HepG2 (cell line): ENCODE measurements around the gene LRRC45. TPM values are rescaled to one million over a fixed set of nuclear protein-coding genes. Genes with fewer than 3 reads are reported as not detected.
A peak's percentile ranks its signal among the peaks of the same experiment; 100 is the strongest.

ENCODE experiments used
- CAMTA2 ChIP-seq: sonication (generic); formaldehyde crosslinking; IDR thresholded peaks from 2 replicates; pipeline ENCODE4 v1.4.0; 2020; ENCODE audit warnings: mild to moderate bottlenecking, missing genetic modification reagents, borderline replicate concordance
- CCDC6 ChIP-seq: sonication (generic); formaldehyde crosslinking; IDR thresholded peaks from 2 replicates; pipeline ENCODE4 v1.8.1; 2022; ENCODE audit warnings: mild to moderate bottlenecking, missing genetic modification reagents, moderate library complexity
- CEBPG ChIP-seq: IDR thresholded peaks from 2 replicates; pipeline ENCODE4 v1.6.1; 2016
- DMAP1 ChIP-seq: IDR thresholded peaks from 2 replicates; pipeline ENCODE4 v1.6.1; 2016
- ELF3 ChIP-seq: IDR thresholded peaks from 2 replicates; pipeline ENCODE4 v1.6.1; 2016; ENCODE audit warnings: missing genetic modification reagents, missing compliant biosample characterization
- GATAD1 ChIP-seq: IDR thresholded peaks from 2 replicates; pipeline ENCODE4 v1.6.1; 2016; ENCODE audit warnings: missing genetic modification reagents, missing compliant biosample characterization
- GTF3A ChIP-seq: sonication (generic); formaldehyde crosslinking; conservative IDR thresholded peaks from 2 replicates; pipeline ENCODE4 v1.4.0; 2020; ENCODE audit warnings: mild to moderate bottlenecking, missing genetic modification reagents
- JDP2 ChIP-seq: sonication (generic); formaldehyde crosslinking; IDR thresholded peaks from 2 replicates; pipeline ENCODE4 v1.8.1; 2022; ENCODE audit warnings: missing genetic modification reagents, borderline replicate concordance
- KDM5B ChIP-seq: sonication (generic); formaldehyde crosslinking; IDR thresholded peaks from 2 replicates; pipeline ENCODE4 v1.4.0; 2020; ENCODE audit warnings: missing genetic modification reagents, mild to moderate bottlenecking, borderline replicate concordance
- NFYC ChIP-seq: IDR thresholded peaks from 2 replicates; pipeline ENCODE4 v1.6.1; 2016; ENCODE audit warnings: missing genetic modification reagents, missing compliant biosample characterization
- SAFB2 ChIP-seq: sonication (generic); formaldehyde crosslinking; IDR thresholded peaks from 2 replicates; pipeline ENCODE4 v1.5.1; 2020; ENCODE audit warnings: missing genetic modification reagents, low read depth, mild to moderate bottlenecking, borderline replicate concordance
- SRSF1 ChIP-seq: fragments of 200-400 bp; formaldehyde crosslinking; optimal IDR thresholded peaks from 2 replicates; pipeline ENCODE3; 2017; ENCODE audit warnings: mild to moderate bottlenecking, low read depth, low read length, moderate library complexity
- SRSF4 ChIP-seq: fragments of 200-400 bp; formaldehyde crosslinking; IDR thresholded peaks from one replicate; pipeline ENCODE4 v1.6.1; 2018; ENCODE audit warnings: mild to moderate bottlenecking, low read depth, low read length, moderate library complexity; ENCODE audit not compliant: poor library complexity, severe bottlenecking
- TCF7L2 ChIP-seq: IDR thresholded peaks from 2 replicates; pipeline ENCODE4 v1.6.1; 2011; ENCODE audit warnings: mild to moderate bottlenecking, low read depth, low read length, moderate library complexity
- TEAD3 ChIP-seq: optimal IDR thresholded peaks from 2 replicates; pipeline ENCODE3; 2016; ENCODE audit warnings: borderline replicate concordance
- TFDP1 ChIP-seq: IDR thresholded peaks from 2 replicates; pipeline ENCODE4 v1.6.1; 2016; ENCODE audit warnings: missing compliant biosample characterization, missing genetic modification reagents, borderline replicate concordance
- TMF1 ChIP-seq: sonication (generic); formaldehyde crosslinking; IDR thresholded peaks from 2 replicates; pipeline ENCODE4 v1.8.1; 2022; ENCODE audit warnings: low read depth, missing genetic modification reagents
- ZFP37 ChIP-seq: sonication (generic); formaldehyde crosslinking; IDR thresholded peaks from 2 replicates; pipeline ENCODE4 v1.4.0; 2020; ENCODE audit warnings: missing genetic modification reagents, borderline replicate concordance
- ZNF256 ChIP-seq: sonication (generic); formaldehyde crosslinking; conservative IDR thresholded peaks from 2 replicates; pipeline ENCODE4 v1.4.0; 2020; ENCODE audit warnings: missing genetic modification reagents
- ZNF264 ChIP-seq: sonication (generic); formaldehyde crosslinking; IDR thresholded peaks from 2 replicates; pipeline ENCODE4 v1.4.0; 2020; ENCODE audit warnings: missing genetic modification reagents
- ZNF432 ChIP-seq: sonication (generic); formaldehyde crosslinking; IDR thresholded peaks from 2 replicates; pipeline ENCODE4 v1.5.0; 2020; ENCODE audit warnings: missing genetic modification reagents, mild to moderate bottlenecking, borderline replicate concordance
- ZNF496 ChIP-seq: sonication (generic); formaldehyde crosslinking; IDR thresholded peaks from 2 replicates; pipeline ENCODE4 v1.8.1; 2023; ENCODE audit warnings: mild to moderate bottlenecking, moderate library complexity, missing genetic modification reagents; ENCODE audit not compliant: insufficient replicate concordance
- ZNF564 ChIP-seq: sonication (generic); formaldehyde crosslinking; IDR thresholded peaks from 2 replicates; pipeline ENCODE4 v1.8.1; 2023; ENCODE audit warnings: mild to moderate bottlenecking, missing genetic modification reagents
- ZNF589 ChIP-seq: sonication (generic); formaldehyde crosslinking; conservative IDR thresholded peaks from 2 replicates; pipeline ENCODE4 v1.8.0; 2022; ENCODE audit warnings: mild to moderate bottlenecking, moderate library complexity, missing genetic modification reagents
- polyA plus RNA-seq, 8 experiments: library from polyadenylated mRNA; depleted of rRNA in 3 of 8; stranded (reverse) in 7 of 8; unstranded in 1 of 8; fragments of >200 nt; fragmentation: Illumina TruSeq in 4 of 8; extraction: Trizol in 4 of 8; gene quantifications; 2 replicates each; pipeline versions ENCODE4 v1.2.1 to v1.2.3, GENCODE V29; 2011 to 2016; ENCODE audit warnings: low read depth in 4 of 8, missing spikeins in 1 of 8, mixed read lengths in 1 of 8; ENCODE audit not compliant: insufficient read depth in 1 of 8
- total RNA-seq, 5 experiments: library from RNA; depleted of rRNA; stranded (reverse); fragments of >200 nt; fragmentation: Illumina TruSeq; extraction: Trizol; gene quantifications; 2 replicates each; pipeline ENCODE4 v1.2.3, GENCODE V29; 2016; ENCODE audit warnings: low read depth in 1 of 5
- TF ChIP-seq, protein P1 (sequence below): sonication (generic); formaldehyde crosslinking; IDR thresholded peaks from 2 replicates; pipeline ENCODE4 v1.5.0; 2020; ENCODE audit warnings: missing genetic modification reagents
- TF ChIP-seq, protein P2 (sequence below), 2 experiments: sonication (generic) in 1 of 2; formaldehyde crosslinking in 1 of 2; IDR thresholded peaks; 2 replicates each; pipeline versions ENCODE4 v1.4.0 to v1.6.1; 2018 to 2020; ENCODE audit warnings: missing genetic modification reagents in 2 of 2, borderline replicate concordance in 1 of 2, low read depth in 1 of 2, mild to moderate bottlenecking in 1 of 2, missing biosample characterization in 1 of 2

LRRC45 gene
- total and polyA plus RNA-seq, 2 of the 13 experiments (the other 11 are each of a cell fraction or from before 2014, with no cell fraction given), result 11.6 to 48.1 TPM

GRCh38 chr17:82037092-82037888 lies 14.2 kb downstream of the LRRC45 start, which contains the start of gene DCXR (continued):
- TF ChIP-seq ZNF256 (CRISPR knock-in tag) (no peak), CEBPG (CRISPR knock-in tag) (peak; percentile 6; the same call in 1 of the 2 replicates), SAFB2 (CRISPR knock-in tag) (peak; percentile 95; the same call in 1 of the 2 replicates), ZFP37 (CRISPR knock-in tag) (no peak), ELF3 (CRISPR knock-in tag) (peak; percentile 64), JDP2 (CRISPR knock-in tag) (no peak; the same call in 1 of the 2 replicates), KDM5B (CRISPR knock-in tag) (peak; percentile 94), ZNF264 (CRISPR knock-in tag) (no peak), GATAD1 (CRISPR knock-in tag) (peak; percentile 71; the same call in 1 of the 2 replicates), DMAP1 (CRISPR knock-in tag) (peak; percentile 73), ZNF496 (CRISPR knock-in tag) (no peak), TEAD3 (CRISPR knock-in tag) (no peak), GTF3A (CRISPR knock-in tag) (peak; percentile 83; the same call in 1 of the 2 replicates), CAMTA2 (CRISPR knock-in tag) (no peak), ZNF432 (CRISPR knock-in tag) (no peak), TFDP1 (CRISPR knock-in tag) (peak; percentile 72; the same call in 1 of the 2 replicates), SRSF1 (peak; percentile 89), NFYC (CRISPR knock-in tag) (peak; percentile 89), SRSF4 (peak; percentile 73), CCDC6 (CRISPR knock-in tag) (peak; percentile 91), TCF7L2 (no peak), ZNF589 (CRISPR knock-in tag) (peak; percentile 53; the same call in 1 of the 2 replicates), ZNF564 (peak; percentile 44; the same call in 1 of the 2 replicates), TMF1 (CRISPR knock-in tag) (peak; percentile 25; the same call in 1 of the 2 replicates)
- TF ChIP-seq, protein P1, sequence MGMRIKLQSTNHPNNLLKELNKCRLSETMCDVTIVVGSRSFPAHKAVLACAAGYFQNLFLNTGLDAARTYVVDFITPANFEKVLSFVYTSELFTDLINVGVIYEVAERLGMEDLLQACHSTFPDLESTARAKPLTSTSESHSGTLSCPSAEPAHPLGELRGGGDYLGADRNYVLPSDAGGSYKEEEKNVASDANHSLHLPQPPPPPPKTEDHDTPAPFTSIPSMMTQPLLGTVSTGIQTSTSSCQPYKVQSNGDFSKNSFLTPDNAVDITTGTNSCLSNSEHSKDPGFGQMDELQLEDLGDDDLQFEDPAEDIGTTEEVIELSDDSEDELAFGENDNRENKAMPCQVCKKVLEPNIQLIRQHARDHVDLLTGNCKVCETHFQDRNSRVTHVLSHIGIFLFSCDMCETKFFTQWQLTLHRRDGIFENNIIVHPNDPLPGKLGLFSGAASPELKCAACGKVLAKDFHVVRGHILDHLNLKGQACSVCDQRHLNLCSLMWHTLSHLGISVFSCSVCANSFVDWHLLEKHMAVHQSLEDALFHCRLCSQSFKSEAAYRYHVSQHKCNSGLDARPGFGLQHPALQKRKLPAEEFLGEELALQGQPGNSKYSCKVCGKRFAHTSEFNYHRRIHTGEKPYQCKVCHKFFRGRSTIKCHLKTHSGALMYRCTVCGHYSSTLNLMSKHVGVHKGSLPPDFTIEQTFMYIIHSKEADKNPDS (CRISPR knock-in tag), result no peak; the same call in 1 of the 2 replicates
- TF ChIP-seq, protein P2, sequence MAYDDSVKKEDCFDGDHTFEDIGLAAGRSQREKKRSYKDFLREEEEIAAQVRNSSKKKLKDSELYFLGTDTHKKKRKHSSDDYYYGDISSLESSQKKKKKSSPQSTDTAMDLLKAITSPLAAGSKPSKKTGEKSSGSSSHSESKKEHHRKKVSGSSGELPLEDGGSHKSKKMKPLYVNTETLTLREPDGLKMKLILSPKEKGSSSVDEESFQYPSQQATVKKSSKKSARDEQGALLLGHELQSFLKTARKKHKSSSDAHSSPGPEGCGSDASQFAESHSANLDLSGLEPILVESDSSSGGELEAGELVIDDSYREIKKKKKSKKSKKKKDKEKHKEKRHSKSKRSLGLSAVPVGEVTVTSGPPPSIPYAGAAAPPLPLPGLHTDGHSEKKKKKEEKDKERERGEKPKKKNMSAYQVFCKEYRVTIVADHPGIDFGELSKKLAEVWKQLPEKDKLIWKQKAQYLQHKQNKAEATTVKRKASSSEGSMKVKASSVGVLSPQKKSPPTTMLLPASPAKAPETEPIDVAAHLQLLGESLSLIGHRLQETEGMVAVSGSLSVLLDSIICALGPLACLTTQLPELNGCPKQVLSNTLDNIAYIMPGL (CRISPR knock-in tag; IDR thresholded peaks at IDR 0.05; ENCODE audit: borderline replicate concordance in 1 of 2, low read depth in 1 of 2), result peak; percentile 99
